Renal pelvis (tissue), 4 donors: Measurements from ENCODE around the gene UGGT2. TPM values are rescaled to one million over a fixed set of nuclear protein-coding genes. Genes with fewer than 3 reads are reported as not detected.
A peak's percentile ranks its signal among the peaks of the same experiment; 100 is the strongest.
"Not testable (repeated sequence)": the region's sequence is repeated elsewhere in the genome, so short reads cannot be mapped to it uniquely, and the experiment has no call there.

Experiments
- DNase-seq: peaks from one replicate; pipeline ENCODE4 v3.0.0-alpha.2; 2013
- polyA plus RNA-seq, 3 donors: library from polyadenylated mRNA; unstranded; fragments of 120-200 nt; gene quantifications; one replicate each; pipeline ENCODE4 v1.2.1, GENCODE V29; 2013; ENCODE audit not compliant: insufficient read length in 3 of 3

UGGT2 gene
- polyA plus RNA-seq, 3 donors, result 32.2 to 48.7 (median 46.3) TPM

DNA sequence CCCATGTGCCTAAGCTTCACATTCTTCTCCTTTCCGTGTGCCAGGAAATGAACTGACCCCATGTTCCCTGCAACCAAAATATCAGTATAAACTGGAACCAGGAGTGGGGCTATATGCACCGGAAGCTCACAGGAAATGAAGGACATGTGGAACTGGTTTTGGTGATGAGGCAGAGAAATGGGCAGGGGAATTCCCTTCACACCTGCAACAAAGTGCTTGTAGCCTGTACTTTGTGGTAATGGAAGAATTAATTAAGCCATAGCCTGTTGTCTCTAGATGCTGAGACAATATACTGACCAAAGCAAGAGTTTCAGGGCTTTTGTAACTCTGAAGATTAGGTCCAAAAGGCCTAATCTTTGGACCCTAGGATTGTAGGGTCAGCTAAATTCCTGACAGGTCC, 15.5 kb upstream of the UGGT2 start:
- no peak for DNase-seq

DNA sequence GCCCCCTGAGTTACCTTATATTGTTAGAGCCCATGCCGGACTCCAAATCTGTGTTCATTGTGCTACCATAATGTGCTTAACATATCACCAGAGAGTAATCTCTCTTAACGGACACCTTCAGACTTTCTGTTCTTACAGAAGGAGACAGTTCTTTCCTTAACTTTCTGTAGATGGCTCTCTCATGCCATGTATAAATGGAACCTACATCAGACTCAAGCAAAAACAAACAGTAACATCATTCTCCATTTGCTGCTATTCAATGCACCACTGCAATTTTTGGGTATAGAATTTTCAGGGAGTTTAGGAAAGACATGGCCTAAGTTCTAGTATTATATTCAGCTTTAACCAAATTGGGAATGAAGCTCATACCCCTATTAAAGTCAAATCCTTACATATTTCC, 12.6 kb upstream of the UGGT2 start:
- no peak for DNase-seq

DNA sequence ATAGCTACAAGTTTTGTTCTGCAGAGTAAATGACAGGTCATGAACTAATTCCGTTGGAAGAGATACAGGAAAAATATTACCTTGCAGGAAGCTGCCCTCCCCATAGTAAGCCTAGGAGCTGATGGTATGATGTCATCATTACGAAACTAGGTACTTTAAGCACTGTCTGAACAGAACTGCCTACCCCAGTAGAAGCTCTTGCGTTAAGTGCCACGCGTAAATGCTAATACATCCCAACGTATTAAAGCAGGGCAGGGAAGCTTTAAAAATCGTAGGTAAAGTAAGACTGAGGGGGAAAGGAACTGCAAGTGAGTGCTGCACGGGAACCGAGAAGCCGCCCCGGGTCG, 572 bp downstream of the UGGT2 start:
- peak; percentile 38 for DNase-seq

DNA sequence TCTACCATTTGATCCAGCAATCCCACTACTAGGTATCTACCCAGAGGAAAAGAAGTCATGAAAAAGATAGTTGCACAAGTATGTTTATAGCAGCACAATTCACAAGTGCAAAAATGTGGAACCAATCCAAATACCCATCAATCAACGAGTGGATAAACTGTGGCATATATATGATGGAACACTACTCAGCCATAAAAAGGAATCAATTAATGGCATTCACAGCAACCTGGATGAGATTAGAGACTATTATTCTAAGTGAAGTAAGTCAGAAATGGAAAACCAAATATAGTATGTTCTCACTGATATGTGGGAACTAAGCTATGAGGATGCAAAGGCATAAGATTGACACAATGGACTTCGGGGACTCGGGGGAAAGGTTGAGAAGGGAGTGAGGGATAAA, 1.3 kb downstream of the UGGT2 start:
- DNase-seq, result not testable (repeated sequence)

DNA sequence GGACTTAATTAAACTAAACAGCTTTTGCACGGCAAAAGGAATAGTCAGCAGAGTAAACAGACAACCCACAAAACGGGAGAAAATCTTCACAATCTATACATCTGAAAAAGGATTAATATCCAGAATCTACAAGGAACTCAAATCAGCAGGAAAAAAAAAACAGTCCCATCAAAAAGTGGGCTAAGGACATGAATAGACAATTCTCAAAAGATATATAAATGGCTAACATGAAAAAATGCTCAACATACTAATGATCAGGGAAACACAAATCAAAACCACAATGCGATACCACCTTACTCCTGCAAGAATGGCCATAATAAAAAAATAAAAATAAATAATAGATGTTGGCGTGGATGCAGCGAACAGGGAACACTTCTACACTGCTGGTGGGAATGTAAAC, 1.7 kb downstream of the UGGT2 start:
- not testable (repeated sequence) for DNase-seq

DNA sequence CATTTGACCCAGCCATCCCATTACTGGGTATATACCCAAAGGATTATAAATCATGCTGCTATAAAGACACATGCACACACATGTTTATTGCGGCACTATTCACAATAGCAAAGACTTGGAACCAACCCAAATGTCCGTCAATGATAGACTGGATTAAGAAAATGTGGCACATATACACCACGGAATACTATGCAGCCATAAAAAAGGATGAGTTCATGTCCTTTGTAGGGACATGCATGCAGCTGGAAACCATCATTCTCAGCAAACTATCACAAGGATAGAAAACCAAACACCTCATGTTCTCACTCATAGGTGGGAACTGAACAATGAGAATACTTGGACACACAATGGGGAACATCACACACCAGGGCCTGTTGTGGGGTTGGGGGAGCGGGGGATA, 2.2 kb downstream of the UGGT2 start:
- not testable (repeated sequence) for DNase-seq

DNA sequence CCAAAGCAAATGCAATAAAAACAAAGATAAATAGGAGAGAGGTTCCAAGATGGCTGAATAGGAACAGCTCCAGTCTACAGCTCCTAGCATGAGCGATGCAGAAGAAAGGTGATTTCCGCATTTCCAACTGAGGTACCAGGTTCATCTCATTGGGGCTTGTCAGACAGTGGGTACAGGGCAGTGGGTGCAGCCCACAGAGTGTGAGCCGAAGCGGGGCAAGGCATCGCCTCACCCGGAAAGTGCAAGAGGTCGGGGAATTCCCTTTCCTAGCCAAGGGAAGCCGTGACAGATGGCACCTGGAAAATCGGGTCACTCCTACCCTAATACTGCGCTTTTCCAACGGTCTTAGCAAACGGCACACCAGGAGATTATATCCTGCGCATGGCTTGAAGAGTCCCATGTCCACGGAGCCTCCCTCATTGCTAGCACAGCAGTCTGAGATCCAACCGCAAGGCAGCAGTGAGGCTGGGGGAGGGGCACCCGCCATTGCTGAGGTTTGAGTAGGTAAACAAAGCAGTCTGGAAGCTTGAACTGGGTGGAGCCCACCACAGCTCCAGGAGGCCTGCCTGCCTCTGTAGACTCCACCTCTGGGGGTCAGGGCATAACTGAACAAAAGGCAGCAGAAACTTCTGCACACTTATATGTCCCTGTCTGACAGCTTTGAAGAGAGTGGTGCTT, 6.6 kb downstream of the UGGT2 start:
- not testable (repeated sequence) for DNase-seq

DNA sequence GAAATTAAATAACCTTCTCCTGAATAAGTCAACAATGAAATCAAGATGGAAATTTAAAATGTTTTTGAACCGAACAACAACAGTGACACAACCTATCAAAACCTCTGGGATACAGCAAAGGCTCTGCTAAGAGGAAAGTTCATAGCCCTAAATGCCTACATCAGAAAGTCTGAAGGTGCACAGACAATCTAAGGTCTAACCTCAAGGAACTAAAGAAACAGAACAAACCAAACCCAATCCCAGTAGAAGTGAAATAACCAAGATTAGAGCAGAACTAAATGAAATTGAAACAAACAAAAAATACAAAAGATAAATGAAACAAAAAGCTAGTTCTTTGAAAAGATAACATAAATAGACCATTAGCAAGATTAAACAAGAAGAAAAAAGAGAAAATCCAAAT, 9.0 kb downstream of the UGGT2 start:
- no peak for DNase-seq

DNA sequence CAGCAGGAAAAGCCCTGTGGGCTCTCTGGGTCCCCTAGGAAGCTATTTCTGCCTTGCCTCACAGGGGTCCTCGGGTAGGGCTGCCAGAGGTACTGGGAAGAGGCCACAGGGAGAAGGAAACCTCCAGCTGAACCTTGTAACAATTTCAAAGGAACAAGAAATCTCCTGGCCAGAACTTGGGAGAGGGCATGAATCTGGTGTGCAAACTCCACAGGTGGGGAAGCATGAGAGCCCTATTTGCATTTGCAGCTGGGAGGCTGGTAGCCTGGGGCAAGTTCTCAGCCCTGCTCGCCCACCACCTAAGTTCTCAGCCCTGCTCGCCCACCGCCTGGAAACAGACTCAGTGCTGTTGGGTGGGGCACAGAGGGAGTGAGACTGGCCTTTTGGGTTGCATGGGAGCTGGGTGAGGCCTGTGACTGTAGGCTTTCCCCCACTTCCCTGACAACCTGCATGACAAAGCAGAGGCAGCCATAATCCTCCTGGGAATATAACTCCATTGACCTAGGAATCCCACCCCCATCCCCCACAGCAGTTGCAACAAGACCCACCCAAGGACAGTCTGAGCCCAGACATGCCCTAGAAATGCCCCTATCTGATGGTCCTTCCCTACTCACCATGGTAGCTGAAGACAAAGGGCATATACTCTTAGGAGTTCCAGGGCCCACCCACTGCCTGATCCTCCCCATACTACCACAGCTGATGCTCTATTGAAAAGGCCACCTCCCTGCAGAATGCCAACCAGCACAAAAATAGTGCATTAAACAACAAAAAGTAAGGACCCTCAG, 11.7 kb downstream of the UGGT2 start:
- no peak for DNase-seq

DNA sequence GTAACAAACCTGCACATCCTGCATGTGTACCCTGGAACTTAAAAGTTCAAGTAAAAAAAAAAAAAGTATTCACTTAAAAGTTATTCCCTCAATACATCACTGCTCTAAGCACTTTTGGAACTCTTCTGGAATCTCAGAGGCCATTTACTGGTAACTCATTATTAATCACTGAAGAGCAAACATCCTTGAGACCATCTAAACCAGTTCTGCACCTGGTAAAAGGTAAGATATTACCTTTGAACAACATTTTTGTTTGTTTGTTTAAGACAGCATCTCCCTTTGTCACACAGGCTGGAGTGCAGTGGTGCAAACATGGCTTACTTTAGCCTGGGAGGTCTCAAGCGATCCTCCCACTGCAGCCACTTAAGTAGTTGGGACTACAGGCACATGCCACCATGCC, 16.7 kb downstream of the UGGT2 start:
- no peak for DNase-seq

DNA sequence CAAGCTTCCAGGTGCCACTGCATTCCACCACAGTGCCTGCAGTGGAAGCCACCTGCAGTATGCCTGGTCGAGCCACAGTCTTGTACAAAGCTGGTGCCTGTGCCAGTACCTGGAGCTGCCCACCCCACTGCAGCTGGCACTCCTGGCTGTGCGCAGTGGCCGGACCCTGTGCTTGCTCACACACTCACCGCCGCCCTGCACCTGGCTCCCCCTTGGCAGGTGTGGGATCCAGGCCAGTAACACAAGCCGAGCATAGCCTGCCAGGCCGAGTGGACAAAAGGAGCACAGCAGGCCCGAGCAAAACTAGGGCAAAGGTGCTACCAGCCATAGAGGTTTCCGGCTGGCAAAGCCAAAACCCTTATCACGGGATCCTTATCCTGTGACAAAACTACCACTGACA, 18.5 kb downstream of the UGGT2 start:
- DNase-seq, result no peak

DNA sequence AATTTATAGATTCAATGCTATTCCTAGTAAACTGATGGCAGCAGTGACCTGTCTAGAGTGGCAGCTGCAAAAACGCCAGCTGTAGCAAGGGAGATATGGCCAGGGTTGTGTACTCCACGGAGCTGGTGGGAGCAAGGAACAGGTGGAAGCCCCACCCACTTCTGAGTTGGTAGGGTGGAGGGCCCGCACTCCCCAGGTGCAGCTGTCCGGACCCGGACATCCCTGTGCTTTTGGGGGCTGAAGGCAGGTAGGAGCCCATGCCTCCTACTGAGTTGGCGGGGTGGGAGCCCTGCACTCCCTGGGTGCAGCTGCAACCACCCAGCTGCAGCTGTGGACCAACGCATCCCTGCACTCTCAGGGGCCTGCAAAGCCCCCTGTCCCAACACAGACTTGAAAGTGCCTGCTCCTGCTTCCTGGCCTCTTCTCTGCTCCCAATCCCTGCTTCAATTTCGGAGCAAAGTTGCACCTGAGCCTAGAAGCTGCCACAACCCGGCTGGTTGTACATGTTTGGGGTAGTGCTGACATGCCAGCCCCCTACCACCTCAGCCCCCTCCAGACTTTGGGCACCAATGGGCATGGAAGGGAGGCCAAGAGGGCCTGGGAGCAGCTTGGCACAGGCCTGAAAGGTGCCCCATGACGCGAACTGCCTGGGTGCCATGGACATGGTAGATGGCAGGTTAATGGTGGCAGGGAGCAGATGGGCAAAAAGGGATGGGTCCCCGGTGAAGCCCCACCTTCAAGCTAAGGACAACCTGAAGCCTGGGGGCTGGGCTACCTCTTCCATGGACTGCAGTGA, 19.8 kb downstream of the UGGT2 start:
- DNase-seq, result no peak

DNA sequence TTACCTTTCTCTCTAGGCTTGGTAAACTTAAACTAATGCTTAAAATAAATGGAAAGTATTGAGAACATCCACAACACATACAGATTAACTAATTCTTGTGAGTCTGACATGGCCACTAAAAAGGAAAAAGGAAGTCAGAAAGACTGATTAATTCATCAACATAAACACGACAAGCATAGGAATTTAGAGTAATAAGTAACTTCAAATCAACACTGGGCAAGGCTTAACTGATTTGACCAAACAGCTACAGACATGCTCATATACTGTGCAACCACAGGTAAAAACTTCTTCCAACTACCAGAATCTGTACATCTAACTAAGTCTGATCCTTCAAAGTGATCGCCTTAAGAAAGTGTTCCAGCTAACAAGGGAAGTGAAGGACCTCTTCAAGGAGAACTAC, 20.5 kb downstream of the UGGT2 start:
- no peak for DNase-seq

DNA sequence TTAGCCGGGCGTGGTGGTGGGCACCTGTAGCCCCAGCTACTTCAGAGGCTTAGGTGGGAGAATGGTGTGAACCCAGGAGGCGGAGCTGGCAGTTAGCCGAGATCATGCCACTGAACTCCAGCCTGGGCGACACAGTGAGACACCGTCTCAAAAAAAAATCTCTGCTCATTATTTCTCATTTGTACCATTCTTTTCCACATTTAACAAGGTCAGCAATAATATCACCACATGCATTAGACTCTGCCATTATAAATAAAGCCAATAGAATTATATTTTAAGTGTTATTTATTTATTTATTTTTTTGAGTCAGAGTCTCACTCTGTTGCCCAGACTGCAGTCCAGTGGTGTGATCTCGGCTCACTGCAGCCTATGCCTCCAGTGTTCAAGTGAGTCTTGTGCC, 24.2 kb downstream of the UGGT2 start:
- no peak for DNase-seq

DNA sequence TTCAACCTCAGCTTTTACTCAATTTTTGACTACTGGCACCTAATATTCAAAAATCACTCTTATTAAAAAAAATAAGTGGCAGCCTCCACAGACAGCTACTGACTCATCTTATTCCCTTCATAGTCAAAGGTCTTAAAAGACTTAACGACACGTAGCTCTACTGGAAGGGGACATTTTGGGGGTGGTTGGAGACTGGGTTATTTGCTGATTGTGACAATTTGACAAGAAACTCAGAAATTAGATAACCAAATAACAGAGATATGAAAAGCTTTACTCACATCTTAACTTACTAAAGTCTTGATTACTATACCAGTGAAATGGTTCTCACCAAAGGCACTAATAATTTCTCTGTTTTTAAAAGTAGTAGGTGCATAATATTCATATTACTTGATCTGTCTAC, 25.7 kb downstream of the UGGT2 start:
- no peak for DNase-seq

DNA sequence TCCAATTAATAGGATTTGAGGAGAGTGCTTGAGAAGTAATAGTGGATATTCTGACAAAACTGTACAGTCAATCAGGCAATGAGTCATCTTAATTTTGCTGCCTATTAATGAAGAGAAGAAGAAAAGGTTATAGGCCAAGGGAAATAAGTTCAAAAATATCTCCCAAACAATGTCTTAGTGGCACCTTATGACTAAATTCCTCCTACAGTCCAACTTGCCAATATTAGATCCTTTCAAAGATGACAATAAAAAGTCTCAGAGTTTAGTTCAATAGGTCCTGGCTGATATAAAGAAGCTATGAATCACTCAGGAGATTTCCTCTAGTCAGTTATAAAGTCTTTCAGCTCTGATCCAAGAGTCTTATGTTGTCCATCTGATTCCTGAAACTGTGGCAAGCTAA, 27.9 kb downstream of the UGGT2 start:
- no peak for DNase-seq

DNA sequence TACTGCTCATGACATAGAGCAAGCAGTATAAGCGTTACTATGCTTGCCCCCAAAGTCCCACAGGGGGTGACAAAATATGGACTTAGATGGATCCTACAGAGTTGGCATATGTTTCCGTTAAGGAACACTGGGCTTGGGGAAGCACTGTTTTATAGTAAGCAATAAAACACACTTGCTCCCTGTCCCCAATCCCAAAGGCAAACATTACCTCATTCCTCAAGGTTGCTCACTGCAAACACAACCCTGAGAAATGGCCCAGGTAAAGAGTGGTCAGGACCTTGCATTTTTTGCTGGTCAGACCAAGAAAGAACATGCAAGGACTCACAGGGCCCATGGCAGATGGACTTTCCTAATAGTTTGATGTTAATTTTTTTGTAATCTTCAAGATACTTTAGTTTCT, 32.3 kb downstream of the UGGT2 start:
- DNase-seq, result no peak

DNA sequence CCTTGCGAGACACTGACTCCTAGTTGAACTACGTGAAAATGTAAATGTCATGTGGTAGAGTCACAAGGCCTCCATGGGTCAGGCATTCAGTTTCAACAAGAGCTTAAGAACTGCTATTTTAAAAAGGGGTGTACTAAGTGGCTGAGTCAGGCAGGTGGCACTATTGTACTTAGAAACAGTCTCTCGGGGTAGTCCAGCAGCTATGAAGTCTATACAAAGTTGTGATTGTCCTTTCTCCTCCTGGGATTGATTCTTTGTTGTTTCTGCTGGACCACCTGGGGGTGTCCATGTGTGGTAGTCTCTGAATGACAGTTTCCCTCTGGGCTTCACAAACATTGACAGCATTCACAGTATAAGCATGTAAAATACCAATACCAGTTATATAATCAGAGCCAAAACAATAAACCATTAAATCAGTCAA, 33.0 kb downstream of the UGGT2 start:
- DNase-seq, result peak; percentile 57

DNA sequence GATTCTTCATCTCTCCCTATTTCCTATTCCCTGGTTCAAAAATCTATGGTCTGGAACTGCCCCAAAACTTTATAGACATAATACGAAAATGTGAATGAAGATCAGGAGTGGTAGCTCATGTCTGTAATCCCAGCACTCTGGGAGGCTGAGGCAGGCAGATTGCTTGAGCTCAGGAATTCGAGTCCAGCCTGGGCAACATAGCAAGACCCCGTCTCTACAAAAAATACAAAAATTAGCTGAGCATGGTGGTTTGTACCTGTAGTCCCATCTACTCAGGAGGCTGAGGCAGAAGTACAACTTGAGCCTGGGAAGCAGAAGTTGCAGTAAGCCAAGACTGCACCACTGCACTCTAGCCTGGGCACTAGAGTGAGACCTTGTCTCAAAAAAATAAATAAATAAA, 35.1 kb downstream of the UGGT2 start:
- no peak for DNase-seq

DNA sequence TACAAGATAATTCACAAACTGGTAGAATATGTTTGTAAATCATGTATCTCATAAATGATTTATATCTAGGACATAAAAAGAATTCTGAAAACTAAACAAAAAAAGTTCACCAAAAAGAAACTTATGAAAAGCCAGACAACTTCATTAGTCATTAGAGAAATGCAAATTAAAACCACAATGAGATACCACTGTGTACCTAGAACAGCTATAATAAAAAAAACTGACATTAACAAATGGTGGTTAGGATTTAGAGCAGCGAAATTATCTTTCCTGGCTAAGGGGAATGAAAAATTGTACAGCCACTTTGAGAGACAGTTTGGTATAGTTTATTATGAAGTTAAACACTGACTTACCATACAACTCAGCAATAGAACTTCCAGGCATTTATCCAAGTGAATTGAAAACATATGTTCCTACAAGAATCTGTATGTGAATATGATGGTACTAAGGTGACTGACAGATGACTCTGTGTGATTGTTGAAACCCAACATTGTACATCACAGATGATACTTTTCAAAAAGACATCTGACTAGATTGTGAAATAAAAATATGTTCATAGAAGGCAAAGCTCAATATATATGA, 41.8 kb downstream of the UGGT2 start:
- DNase-seq, result no peak

DNA sequence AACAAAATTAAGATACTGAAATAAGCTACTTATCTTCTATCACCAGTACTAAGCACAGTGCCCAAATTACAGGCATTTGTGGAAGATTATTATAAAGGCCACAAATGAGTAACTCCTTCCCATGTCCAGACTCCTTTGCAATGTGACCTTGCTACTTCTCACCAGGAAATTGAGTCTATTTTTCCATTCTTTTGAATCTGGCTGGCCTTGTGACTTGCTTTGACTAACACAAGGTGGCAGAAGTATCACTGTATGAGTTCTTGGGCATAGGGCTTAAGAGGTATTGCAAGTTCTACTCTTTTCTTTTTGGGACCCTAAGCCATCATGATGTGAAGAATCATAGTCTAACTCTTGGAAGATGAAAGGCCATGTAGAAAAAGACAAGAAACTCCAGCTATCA, 49.9 kb downstream of the UGGT2 start:
- no peak for DNase-seq

DNA sequence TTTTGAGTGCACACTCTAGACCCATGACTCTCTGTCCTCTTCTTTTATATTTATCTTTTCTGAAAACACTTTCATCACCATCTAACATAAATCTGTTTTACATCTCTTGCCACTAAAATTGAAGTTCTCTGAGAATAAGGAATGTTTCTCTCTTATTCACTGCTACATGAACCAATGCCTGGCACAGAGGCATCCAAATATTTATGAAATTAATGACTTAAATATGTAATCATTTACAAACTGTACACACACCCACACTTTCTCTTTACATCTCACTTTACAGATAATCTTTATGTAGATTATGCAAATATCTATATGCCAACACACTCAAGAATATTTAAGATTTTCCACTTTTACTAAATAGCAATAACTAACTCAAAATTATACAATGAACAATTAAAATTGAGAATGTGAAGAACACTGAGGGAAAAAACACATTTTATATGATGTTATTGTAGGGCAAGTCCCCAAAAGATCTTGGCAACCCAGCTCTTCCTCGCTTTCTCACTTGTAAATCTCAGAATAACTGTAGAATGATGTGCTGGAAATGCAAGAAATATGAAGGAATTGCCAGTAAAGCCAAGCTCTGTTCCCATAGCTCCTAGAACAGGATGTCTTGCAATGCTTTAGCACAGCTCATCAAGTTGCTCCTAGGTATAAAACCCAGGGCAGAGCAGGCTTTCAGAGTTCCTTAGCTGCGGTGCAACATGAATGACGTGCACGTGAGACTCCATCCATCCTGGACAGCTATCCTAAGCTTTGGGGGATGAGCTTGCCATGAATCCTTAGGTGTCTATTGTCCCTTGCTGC, 50.7 kb downstream of the UGGT2 start:
- DNase-seq, result no peak
